IMR-90 (cell line): Measurements from ENCODE around the gene CNTLN.

Source experiments
- CEBPB ChIP-seq: IDR thresholded peaks from 2 replicates; pipeline ENCODE4 v1.6.1; 2012; ENCODE audit warnings: low read depth, low read length, improper control_type of control experiment
- CHD1 ChIP-seq: IDR thresholded peaks from 2 replicates; pipeline ENCODE4 v1.6.1; 2012; ENCODE audit warnings: low read depth, low read length, improper control_type of control experiment
- MAFK ChIP-seq: IDR thresholded peaks from 2 replicates; pipeline ENCODE4 v1.6.1; 2012; ENCODE audit warnings: low read depth, low read length, improper control_type of control experiment
- POLR2A ChIP-seq: IDR thresholded peaks from 2 replicates; pipeline ENCODE4 v1.6.1; 2012; ENCODE audit warnings: mild to moderate bottlenecking, low read depth, low read length
- SMC3 ChIP-seq: fragments of 150-350 bp; IDR thresholded peaks from 2 replicates; pipeline ENCODE4 v1.6.1; 2016; ENCODE audit warnings: low read depth, mild to moderate bottlenecking, antibody characterized with exemption, low read length, moderate library complexity
- TF ChIP-seq, protein P1 (sequence below): conservative IDR thresholded peaks from 2 replicates; pipeline ENCODE4 v1.5.1; 2012; ENCODE audit warnings: mild to moderate bottlenecking, low read depth, low read length, improper control_type of control experiment
- TF ChIP-seq, protein P2 (sequence below): fragments of 150-350 bp; IDR thresholded peaks from 2 replicates; pipeline ENCODE4 v1.6.1; 2017; ENCODE audit warnings: mild to moderate bottlenecking, antibody characterized with exemption, low read length, low read depth

- TF ChIP-seq, protein P1, sequence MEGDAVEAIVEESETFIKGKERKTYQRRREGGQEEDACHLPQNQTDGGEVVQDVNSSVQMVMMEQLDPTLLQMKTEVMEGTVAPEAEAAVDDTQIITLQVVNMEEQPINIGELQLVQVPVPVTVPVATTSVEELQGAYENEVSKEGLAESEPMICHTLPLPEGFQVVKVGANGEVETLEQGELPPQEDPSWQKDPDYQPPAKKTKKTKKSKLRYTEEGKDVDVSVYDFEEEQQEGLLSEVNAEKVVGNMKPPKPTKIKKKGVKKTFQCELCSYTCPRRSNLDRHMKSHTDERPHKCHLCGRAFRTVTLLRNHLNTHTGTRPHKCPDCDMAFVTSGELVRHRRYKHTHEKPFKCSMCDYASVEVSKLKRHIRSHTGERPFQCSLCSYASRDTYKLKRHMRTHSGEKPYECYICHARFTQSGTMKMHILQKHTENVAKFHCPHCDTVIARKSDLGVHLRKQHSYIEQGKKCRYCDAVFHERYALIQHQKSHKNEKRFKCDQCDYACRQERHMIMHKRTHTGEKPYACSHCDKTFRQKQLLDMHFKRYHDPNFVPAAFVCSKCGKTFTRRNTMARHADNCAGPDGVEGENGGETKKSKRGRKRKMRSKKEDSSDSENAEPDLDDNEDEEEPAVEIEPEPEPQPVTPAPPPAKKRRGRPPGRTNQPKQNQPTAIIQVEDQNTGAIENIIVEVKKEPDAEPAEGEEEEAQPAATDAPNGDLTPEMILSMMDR: no peak
- TF ChIP-seq SMC3: no peak
- TF ChIP-seq MAFK: 0 out of 2 replicates have a peak, but pooled peaks have one; percentile 21
- TF ChIP-seq, protein P2, sequence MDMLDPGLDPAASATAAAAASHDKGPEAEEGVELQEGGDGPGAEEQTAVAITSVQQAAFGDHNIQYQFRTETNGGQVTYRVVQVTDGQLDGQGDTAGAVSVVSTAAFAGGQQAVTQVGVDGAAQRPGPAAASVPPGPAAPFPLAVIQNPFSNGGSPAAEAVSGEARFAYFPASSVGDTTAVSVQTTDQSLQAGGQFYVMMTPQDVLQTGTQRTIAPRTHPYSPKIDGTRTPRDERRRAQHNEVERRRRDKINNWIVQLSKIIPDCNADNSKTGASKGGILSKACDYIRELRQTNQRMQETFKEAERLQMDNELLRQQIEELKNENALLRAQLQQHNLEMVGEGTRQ: no peak
- TF ChIP-seq CHD1: no peak
- no peak for TF ChIP-seq POLR2A
- TF ChIP-seq CEBPB: no peak
These were observed 135.0 kb downstream of the CNTLN start for GRCh38 chr9:17269799-17270198.
